ENCODE data around the gene CSMD2.

The CSMD2 gene

GRCh38 chr1:33810571-33810970 is 354.5 kb downstream of the CSMD2 start:
- Histone ChIP-seq H3K4me2 (ENCODE audit: low read length) (no peak overlapping the region), H2AFZ (ENCODE audit: low read depth, low read length) (no peak overlapping the region), H3K9ac (ENCODE audit: low read length) (no peak overlapping the region), H3K4me3 (ENCODE audit: low read length) (no peak overlapping the region), H4K20me1 (ENCODE audit: insufficient read depth, low read length) (no peaks in the 10 kb centered on the region), H3K4me1 (ENCODE audit: low read length) (no peaks in the 10 kb centered on the region), H3K9me3 (ENCODE audit: insufficient read depth, low read length) (no peaks in the 10 kb centered on the region), H3K27ac (ENCODE audit: low read length) (no peak overlapping the region), H3K79me2 (ENCODE audit: low read length) (no peaks in the 10 kb centered on the region), H3K27me3 (ENCODE audit: low read depth, low read length) (no peaks in the 10 kb centered on the region; the same call in 1 of the 2 replicates), H3K36me3 (replicated peaks; ENCODE audit: low read depth, low read length) (no peaks in the 10 kb centered on the region)
- TF ChIP-seq EZH2phosphoT487 (IDR thresholded peaks at IDR 0.05; ENCODE audit: low read depth) (no peak), CTCF (IDR thresholded peaks at IDR 0.05; ENCODE audit: low read depth, low read length) (no peak)

- TF ChIP-seq EZH2phosphoT487 (IDR thresholded peaks at IDR 0.05; ENCODE audit: low read depth) (no peak), CTCF (IDR thresholded peaks at IDR 0.05; ENCODE audit: low read depth, low read length) (no peak)
- no peak overlapping the region for H3K27ac ChIP-seq (ENCODE audit: low read length)
- H3K9ac ChIP-seq (ENCODE audit: low read length): no peak overlapping the region
- no peaks in the 10 kb centered on the region for H3K79me2 ChIP-seq (ENCODE audit: low read length)
- H3K36me3 ChIP-seq (replicated peaks; ENCODE audit: low read depth, low read length): no peaks in the 10 kb centered on the region
- H3K4me1 ChIP-seq (ENCODE audit: low read length): no peaks in the 10 kb centered on the region
- H2AFZ ChIP-seq (ENCODE audit: low read depth, low read length): no peak overlapping the region
- H3K4me2 ChIP-seq (ENCODE audit: low read length): no peak overlapping the region
- H3K27me3 ChIP-seq (ENCODE audit: low read depth, low read length): no peaks in the 10 kb centered on the region; the same call in 1 of the 2 replicates
- H3K9me3 ChIP-seq (ENCODE audit: insufficient read depth, low read length): no peaks in the 10 kb centered on the region
- no peaks in the 10 kb centered on the region for H4K20me1 ChIP-seq (ENCODE audit: insufficient read depth, low read length)
- no peak overlapping the region for H3K4me3 ChIP-seq (ENCODE audit: low read length)
These were observed 359.0 kb downstream of the CSMD2 start for GRCh38 chr1:33805988-33806387.

GRCh38 chr1:33802268-33802667 is 362.8 kb downstream of the CSMD2 start:
- Histone ChIP-seq H4K20me1 (ENCODE audit: insufficient read depth, low read length) (no peaks in the 10 kb centered on the region), H3K4me3 (ENCODE audit: low read length) (no peak overlapping the region), H3K9ac (ENCODE audit: low read length) (no peak overlapping the region), H3K4me1 (ENCODE audit: low read length) (no peaks in the 10 kb centered on the region), H3K36me3 (replicated peaks; ENCODE audit: low read depth, low read length) (no peaks in the 10 kb centered on the region), H3K27me3 (ENCODE audit: low read depth, low read length) (no peaks in the 10 kb centered on the region; the same call in 1 of the 2 replicates), H2AFZ (ENCODE audit: low read depth, low read length) (no peak overlapping the region), H3K79me2 (ENCODE audit: low read length) (no peaks in the 10 kb centered on the region), H3K27ac (ENCODE audit: low read length) (no peak overlapping the region), H3K9me3 (ENCODE audit: insufficient read depth, low read length) (no peaks in the 10 kb centered on the region), H3K4me2 (ENCODE audit: low read length) (no peak overlapping the region)
- TF ChIP-seq EZH2phosphoT487 (IDR thresholded peaks at IDR 0.05; ENCODE audit: low read depth): no peak
- no peak for TF ChIP-seq CTCF (IDR thresholded peaks at IDR 0.05; ENCODE audit: low read depth, low read length)

- Histone ChIP-seq H3K4me2 (ENCODE audit: low read length) (no peak overlapping the region), H3K4me1 (ENCODE audit: low read length) (no peaks in the 10 kb centered on the region)
These were observed 367.2 kb downstream of the CSMD2 start for GRCh38 chr1:33797849-33798248.

More at GRCh38 chr1:33797849-33798248, 367.2 kb downstream of the CSMD2 start:
- Histone ChIP-seq H3K4me3 (ENCODE audit: low read length) (no peak overlapping the region), H2AFZ (ENCODE audit: low read depth, low read length) (no peak overlapping the region), H3K9me3 (ENCODE audit: insufficient read depth, low read length) (no peaks in the 10 kb centered on the region), H3K9ac (ENCODE audit: low read length) (no peak overlapping the region), H3K36me3 (replicated peaks; ENCODE audit: low read depth, low read length) (no peaks in the 10 kb centered on the region), H4K20me1 (ENCODE audit: insufficient read depth, low read length) (no peaks in the 10 kb centered on the region), H3K79me2 (ENCODE audit: low read length) (no peaks in the 10 kb centered on the region), H3K27me3 (ENCODE audit: low read depth, low read length) (no peaks in the 10 kb centered on the region), H3K27ac (ENCODE audit: low read length) (no peak overlapping the region)
- TF ChIP-seq EZH2phosphoT487 (IDR thresholded peaks at IDR 0.05; ENCODE audit: low read depth): no peak
- TF ChIP-seq CTCF (IDR thresholded peaks at IDR 0.05; ENCODE audit: low read depth, low read length): no peak
